H9 (cell line): ENCODE results near the gene JAK1. TPM values are rescaled to one million over a fixed set of nuclear protein-coding genes. Genes with fewer than 3 reads are reported as not detected.

Source experiments
- DNase-seq: peaks from one replicate; pipeline ENCODE4 v3.0.0-alpha.2; 2017
- H2AFZ ChIP-seq: one replicate; pipeline ENCODE4 v1.6.1; 2013; ENCODE audit warnings: mild to moderate bottlenecking, low read length, control low read depth, moderate library complexity
- H2AK5ac ChIP-seq: 2 replicates; pipeline ENCODE4 v1.6.1; 2013; ENCODE audit warnings: low read length, control low read depth, mixed read lengths; ENCODE audit not compliant: insufficient read length
- H2BK120ac ChIP-seq: one replicate; pipeline ENCODE4 v1.6.1; 2013; ENCODE audit warnings: low read depth, mild to moderate bottlenecking, low read length, control low read depth, inconsistent platforms; ENCODE audit not compliant: poor library complexity, severe bottlenecking
- H2BK12ac ChIP-seq: 2 replicates; pipeline ENCODE4 v1.6.1; 2013; ENCODE audit warnings: low read length, control low read depth, mixed read lengths, low read depth; ENCODE audit not compliant: insufficient read length
- H2BK15ac ChIP-seq: 2 replicates; pipeline ENCODE4 v1.6.1; 2013; ENCODE audit warnings: low read depth, low read length, control low read depth
- H2BK20ac ChIP-seq: one replicate; pipeline ENCODE4 v1.6.1; 2013; ENCODE audit warnings: low read depth, mild to moderate bottlenecking, low read length, control low read depth, inconsistent platforms; ENCODE audit not compliant: poor library complexity, severe bottlenecking
- H2BK5ac ChIP-seq: 2 replicates; pipeline ENCODE4 v1.6.1; 2013; ENCODE audit warnings: low read length, control low read depth, mixed read lengths; ENCODE audit not compliant: insufficient read length
- H3K14ac ChIP-seq: 2 replicates; pipeline ENCODE4 v1.6.1; 2013; ENCODE audit warnings: low read length, control low read depth; ENCODE audit not compliant: insufficient read depth
- H3K18ac ChIP-seq: 2 replicates; pipeline ENCODE4 v1.6.1; 2013; ENCODE audit warnings: low read depth, mild to moderate bottlenecking, mixed read lengths, low read length, control low read depth; ENCODE audit not compliant: insufficient read length
- H3K23ac ChIP-seq: 2 replicates; pipeline ENCODE4 v1.6.1; 2013; ENCODE audit warnings: low read length, control low read depth, mixed read lengths, low read depth; ENCODE audit not compliant: insufficient read length
- H3K23me2 ChIP-seq: 2 replicates; pipeline ENCODE4 v1.6.1; 2013; ENCODE audit warnings: low read depth, mild to moderate bottlenecking, mixed read lengths, low read length, control low read depth; ENCODE audit not compliant: insufficient read length, poor library complexity, severe bottlenecking
- H3K27ac ChIP-seq: 2 replicates; pipeline ENCODE4 v1.5.1; 2013; ENCODE audit warnings: low read length, control low read depth, mixed read lengths, low read depth; ENCODE audit not compliant: insufficient read length
- H3K27me3 ChIP-seq: 2 replicates; pipeline ENCODE4 v1.6.1; 2013; ENCODE audit warnings: low read length, control low read depth, inconsistent platforms; ENCODE audit not compliant: insufficient read depth
- H3K4ac ChIP-seq: 2 replicates; pipeline ENCODE4 v1.6.1; 2013; ENCODE audit warnings: low read depth, mild to moderate bottlenecking, control low read depth, inconsistent platforms, low read length, moderate library complexity
- H3K4me1 ChIP-seq: 2 replicates; pipeline ENCODE4 v1.6.1; 2013; ENCODE audit warnings: low read length, control low read depth, inconsistent platforms; ENCODE audit not compliant: insufficient read depth
- H3K4me2 ChIP-seq: 2 replicates; pipeline ENCODE4 v1.6.1; 2013; ENCODE audit warnings: low read length, control low read depth, mixed read lengths; ENCODE audit not compliant: insufficient read length, insufficient read depth
- H3K56ac ChIP-seq: 2 replicates; pipeline ENCODE4 v1.6.1; 2013; ENCODE audit warnings: low read depth, mild to moderate bottlenecking, mixed read lengths, low read length, control low read depth; ENCODE audit not compliant: insufficient read length
- H3K79me1 ChIP-seq: 2 replicates; pipeline ENCODE4 v1.6.1; 2013; ENCODE audit warnings: low read depth, mild to moderate bottlenecking, moderate library complexity, low read length, control low read depth, inconsistent platforms; ENCODE audit not compliant: insufficient read depth, poor library complexity, severe bottlenecking
- H3K79me2 ChIP-seq: 2 replicates; pipeline ENCODE4 v1.6.1; 2013; ENCODE audit warnings: low read length, control low read depth, inconsistent platforms; ENCODE audit not compliant: insufficient read depth
- H3K9ac ChIP-seq: 2 replicates; pipeline ENCODE4 v1.6.1; 2013; ENCODE audit warnings: low read length, control low read depth, mixed read lengths; ENCODE audit not compliant: insufficient read length; ENCODE audit errors: extremely low read depth
- H3K9me3 ChIP-seq: one replicate; pipeline ENCODE4 v1.6.1; 2013; ENCODE audit warnings: low read depth, low read length, inconsistent platforms; ENCODE audit not compliant: control insufficient read depth
- H3T11ph ChIP-seq: one replicate; pipeline ENCODE4 v1.6.1; 2013; ENCODE audit warnings: mild to moderate bottlenecking, low read length, control low read depth, inconsistent platforms
- H4K20me1 ChIP-seq: one replicate; pipeline ENCODE4 v1.6.1; 2013; ENCODE audit not compliant: control insufficient read depth, insufficient read length, insufficient read depth
- H4K5ac ChIP-seq: 2 replicates; pipeline ENCODE4 v1.6.1; 2013; ENCODE audit warnings: low read depth, mild to moderate bottlenecking, mixed read lengths, low read length, control low read depth; ENCODE audit not compliant: insufficient read length
- H4K8ac ChIP-seq: replicated peaks from 2 replicates; pipeline ENCODE4 v1.6.1; 2013; ENCODE audit warnings: low read length, control low read depth, mixed read lengths, low read depth; ENCODE audit not compliant: insufficient read length
- H4K91ac ChIP-seq: 2 replicates; pipeline ENCODE4 v1.6.1; 2013; ENCODE audit warnings: low read depth, mild to moderate bottlenecking, moderate library complexity, mixed read lengths, low read length, control low read depth; ENCODE audit not compliant: insufficient read length
- H3K27ac Mint-ChIP-seq, 3 experiments: 2 replicates in 2 of 3; 3 replicates in 1 of 3; pipeline ENCODE4 v1.8.0; 2020 to 2021; ENCODE audit warnings: mixed read lengths in 3 of 3, mild to moderate bottlenecking in 1 of 3, moderate library complexity in 1 of 3
- H3K27me3 Mint-ChIP-seq: 2 replicates; pipeline ENCODE4 v1.8.0; 2021; ENCODE audit warnings: low read depth, mild to moderate bottlenecking, moderate library complexity, mixed read lengths
- H3K36me3 Mint-ChIP-seq, 3 experiments: 2 replicates in 2 of 3; 3 replicates in 1 of 3; pipeline ENCODE4 v1.8.0; 2020 to 2021; ENCODE audit warnings: low read depth in 3 of 3, mixed read lengths in 3 of 3; ENCODE audit not compliant: insufficient read depth in 1 of 3
- H3K4me1 Mint-ChIP-seq, 2 experiments: 2 replicates each; pipeline ENCODE4 v1.8.0; 2020; ENCODE audit warnings: mixed read lengths in 2 of 2
- H3K4me3 Mint-ChIP-seq, 2 experiments: 2 replicates in 1 of 2; 3 replicates in 1 of 2; pipeline ENCODE4 v1.8.0; 2020 to 2021; ENCODE audit warnings: mild to moderate bottlenecking in 2 of 2, mixed read lengths in 2 of 2, moderate library complexity in 1 of 2
- H3K9me3 Mint-ChIP-seq, 2 experiments: 2 replicates in 1 of 2; 3 replicates in 1 of 2; pipeline ENCODE4 v1.8.0; 2020; ENCODE audit warnings: mild to moderate bottlenecking in 2 of 2, mixed read lengths in 2 of 2, moderate library complexity in 1 of 2
- CTCF ChIP-seq: fragments of 200-600 bp; sonication (generic); conservative IDR thresholded peaks from 3 replicates; pipeline ENCODE4 v1.8.0; 2021; ENCODE audit warnings: antibody characterized with exemption, mild to moderate bottlenecking
- WGBS: extraction: QIAGEN DNeasy Blood & Tissue Kit; methylation state at CpG from one replicate; pipeline ENCODE4 v1.1.7; 2013; ENCODE audit warnings: missing lambda C conversion rate, low lambda C conversion rate, mixed read lengths; ENCODE audit not compliant: insufficient read length; ENCODE audit errors: extremely low coverage; 5-methylcytosine and 5-hydroxymethylcytosine counted together
- total RNA-seq: library from RNA; stranded (reverse); gene quantifications from 2 replicates; pipeline ENCODE4 v1.2.1, GENCODE V29; 2021

JAK1 gene
- total RNA-seq, 1 experiment from 2014 or later, result 12.8 TPM

GRCh38 chr1:64915381-64916274 lies 50.7 kb downstream of the JAK1 start:
- Histone ChIP-seq H2BK20ac (no peak overlapping the region), H3K4ac (no peak overlapping the region), H4K91ac (no peak overlapping the region), H2BK15ac (no peak overlapping the region), H2BK120ac (no peak overlapping the region), H3K9me3 (no peaks in the 10 kb centered on the region), H3K27me3 (no peaks in the 10 kb centered on the region), H3K23me2 (no peaks in the 10 kb centered on the region), H4K5ac (no peak overlapping the region), H3K79me1 (no peaks in the 10 kb centered on the region), H4K8ac (no peak overlapping the region), H3K18ac (no peak overlapping the region), H3K4me1 (peaks cover 6% of the 10 kb centered on the region; the same call in 1 of the 2 replicates), H3K4me2 (no peak overlapping the region), H3K23ac (no peak overlapping the region), H3K27ac (no peak overlapping the region), H2AK5ac (no peak overlapping the region), H3K14ac (no peak overlapping the region), H3T11ph (no peak overlapping the region), H2BK5ac (no peak overlapping the region), H3K79me2 (0 out of 2 replicates have a peak, but pooled peaks cover 3% of the 10 kb centered on the region), H2BK12ac (no peak overlapping the region), H3K9ac (no peak overlapping the region), H2AFZ (no peak overlapping the region), H4K20me1 (no peaks in the 10 kb centered on the region), H3K56ac (no peak overlapping the region)
- H3K27ac Mint-ChIP-seq, result no peak overlapping the region; a peak in 1 of 7 replicates
- no peaks in the 10 kb centered on the region for H3K36me3 Mint-ChIP-seq
- H3K4me3 Mint-ChIP-seq, result no peak overlapping the region
- no peak for TF ChIP-seq CTCF
- H3K4me1 Mint-ChIP-seq, result peaks cover 15 to 19% of the 10 kb centered on the region in 2 experiments
- peaks cover 2% of the 10 kb centered on the region; the same call in 1 of the 2 replicates for H3K27me3 Mint-ChIP-seq
- no peaks in the 10 kb centered on the region for H3K9me3 Mint-ChIP-seq
- no peak for DNase-seq
- no CpG with 5 or more reads among the region's 9 CpGs for WGBS
